DND-41 (cell line): ENCODE results near the gene EXOSC2.

Experiments used
- ATAC-seq: fragments of 200-7000 bp; cut with Tn5 transposase; 3 replicates; pipeline ENCODE4 v1.9.1; 2021; ENCODE audit warnings: low read depth; ENCODE audit not compliant: insufficient read depth
- DNase-seq: peaks from one replicate; pipeline ENCODE4 v3.0.0-alpha.2; 2020
- H2AFZ ChIP-seq: 2 replicates; pipeline ENCODE4 v1.6.0; 2012; ENCODE audit warnings: low read depth, low read length
- H3K27ac ChIP-seq: 2 replicates; pipeline ENCODE4 v1.5.1; 2012; ENCODE audit warnings: low read length, inconsistent platforms
- H3K27me3 ChIP-seq: fragments of 200-600 bp; sonication (generic); 2 replicates; pipeline ENCODE4 v1.6.0; 2012; ENCODE audit warnings: low read length, mild to moderate bottlenecking, inconsistent platforms; ENCODE audit not compliant: insufficient read depth, poor library complexity
- H3K36me3 ChIP-seq: 2 replicates; pipeline ENCODE4 v1.5.1; 2012; ENCODE audit warnings: low read length, inconsistent platforms; ENCODE audit not compliant: insufficient read depth
- H3K4me1 ChIP-seq: 2 replicates; pipeline ENCODE4 v1.5.1; 2012; ENCODE audit warnings: mild to moderate bottlenecking, low read length; ENCODE audit not compliant: insufficient read depth
- H3K4me2 ChIP-seq: 2 replicates; pipeline ENCODE4 v1.6.0; 2012; ENCODE audit warnings: mild to moderate bottlenecking, moderate library complexity, low read length, inconsistent platforms; ENCODE audit not compliant: insufficient read depth
- H3K4me3 ChIP-seq, 2 experiments: fragments of 200-600 bp in 1 of 2; shearing (Covaris generic) in 1 of 2; 2 replicates each; pipeline ENCODE4 v1.5.1; 2012 to 2016; ENCODE audit warnings: inconsistent platforms in 2 of 2, low read length in 2 of 2, mild to moderate bottlenecking in 2 of 2, low read depth in 1 of 2, moderate library complexity in 1 of 2
- H3K79me2 ChIP-seq: 2 replicates; pipeline ENCODE4 v1.6.0; 2012; ENCODE audit warnings: low read length, inconsistent platforms; ENCODE audit not compliant: insufficient read depth
- H3K9ac ChIP-seq: 2 replicates; pipeline ENCODE4 v1.6.0; 2012; ENCODE audit warnings: low read depth, mild to moderate bottlenecking, inconsistent platforms, low read length, moderate library complexity
- H3K9me3 ChIP-seq: 2 replicates; pipeline ENCODE4 v1.5.1; 2012; ENCODE audit warnings: low read length, moderate library complexity, mild to moderate bottlenecking, inconsistent platforms; ENCODE audit not compliant: insufficient read depth, severe bottlenecking
- H4K20me1 ChIP-seq: 2 replicates; pipeline ENCODE4 v1.6.0; 2012; ENCODE audit warnings: low read length; ENCODE audit not compliant: insufficient read depth
- CTCF ChIP-seq: IDR thresholded peaks from 2 replicates; pipeline ENCODE4 v1.5.1; 2012; ENCODE audit warnings: borderline replicate concordance, low read length, moderate library complexity, mild to moderate bottlenecking; ENCODE audit not compliant: poor library complexity, severe bottlenecking; ENCODE audit errors: extremely low read depth
- EZH2 ChIP-seq: IDR thresholded peaks from 3 replicates; pipeline ENCODE4 v1.6.1; 2012; ENCODE audit warnings: borderline replicate concordance, low read depth, mild to moderate bottlenecking, moderate library complexity, low read length, inconsistent platforms; ENCODE audit not compliant: severe bottlenecking

Gene EXOSC2

GRCh38 chr9:130751631-130752355, 58.2 kb downstream of the EXOSC2 start:
- H3K27ac ChIP-seq: no peak overlapping the region
- H4K20me1 ChIP-seq: peaks cover 10% of the 10 kb centered on the region; the same call in 1 of the 2 replicates
- DNase-seq (no peak), ATAC-seq (no peak)
- H3K27me3 ChIP-seq: no peaks in the 10 kb centered on the region
- no peak overlapping the region for H3K4me2 ChIP-seq
- H3K9me3 ChIP-seq: no peaks in the 10 kb centered on the region
- no peak overlapping the region for H3K4me3 ChIP-seq
- TF ChIP-seq EZH2 (no peak), CTCF (no peak)
- H2AFZ ChIP-seq: no peak overlapping the region
- peaks cover 5% of the 10 kb centered on the region; the same call in 1 of the 2 replicates for H3K79me2 ChIP-seq
- no peaks in the 10 kb centered on the region for H3K4me1 ChIP-seq
- H3K9ac ChIP-seq: no peak overlapping the region
- H3K36me3 ChIP-seq: no peaks in the 10 kb centered on the region
